Measurements from ENCODE around the gene IL25.

The IL25 gene

GRCh38 chr14:23378612-23379220 lies 6.1 kb downstream of the IL25 start:
- no peak overlapping the region for H3K4me3 ChIP-seq (ENCODE audit: low read depth, low read length)
- TF ChIP-seq, protein P1, sequence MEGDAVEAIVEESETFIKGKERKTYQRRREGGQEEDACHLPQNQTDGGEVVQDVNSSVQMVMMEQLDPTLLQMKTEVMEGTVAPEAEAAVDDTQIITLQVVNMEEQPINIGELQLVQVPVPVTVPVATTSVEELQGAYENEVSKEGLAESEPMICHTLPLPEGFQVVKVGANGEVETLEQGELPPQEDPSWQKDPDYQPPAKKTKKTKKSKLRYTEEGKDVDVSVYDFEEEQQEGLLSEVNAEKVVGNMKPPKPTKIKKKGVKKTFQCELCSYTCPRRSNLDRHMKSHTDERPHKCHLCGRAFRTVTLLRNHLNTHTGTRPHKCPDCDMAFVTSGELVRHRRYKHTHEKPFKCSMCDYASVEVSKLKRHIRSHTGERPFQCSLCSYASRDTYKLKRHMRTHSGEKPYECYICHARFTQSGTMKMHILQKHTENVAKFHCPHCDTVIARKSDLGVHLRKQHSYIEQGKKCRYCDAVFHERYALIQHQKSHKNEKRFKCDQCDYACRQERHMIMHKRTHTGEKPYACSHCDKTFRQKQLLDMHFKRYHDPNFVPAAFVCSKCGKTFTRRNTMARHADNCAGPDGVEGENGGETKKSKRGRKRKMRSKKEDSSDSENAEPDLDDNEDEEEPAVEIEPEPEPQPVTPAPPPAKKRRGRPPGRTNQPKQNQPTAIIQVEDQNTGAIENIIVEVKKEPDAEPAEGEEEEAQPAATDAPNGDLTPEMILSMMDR (IDR thresholded peaks at IDR 0.05; ENCODE audit: low read depth, low read length, missing control alignments): no peak
- DNase-seq (ENCODE audit: low read depth): no peak
- in situ Hi-C loops (cut with HindIII; ENCODE audit: low sequenced_read_pairs): no loop called here

DNA sequence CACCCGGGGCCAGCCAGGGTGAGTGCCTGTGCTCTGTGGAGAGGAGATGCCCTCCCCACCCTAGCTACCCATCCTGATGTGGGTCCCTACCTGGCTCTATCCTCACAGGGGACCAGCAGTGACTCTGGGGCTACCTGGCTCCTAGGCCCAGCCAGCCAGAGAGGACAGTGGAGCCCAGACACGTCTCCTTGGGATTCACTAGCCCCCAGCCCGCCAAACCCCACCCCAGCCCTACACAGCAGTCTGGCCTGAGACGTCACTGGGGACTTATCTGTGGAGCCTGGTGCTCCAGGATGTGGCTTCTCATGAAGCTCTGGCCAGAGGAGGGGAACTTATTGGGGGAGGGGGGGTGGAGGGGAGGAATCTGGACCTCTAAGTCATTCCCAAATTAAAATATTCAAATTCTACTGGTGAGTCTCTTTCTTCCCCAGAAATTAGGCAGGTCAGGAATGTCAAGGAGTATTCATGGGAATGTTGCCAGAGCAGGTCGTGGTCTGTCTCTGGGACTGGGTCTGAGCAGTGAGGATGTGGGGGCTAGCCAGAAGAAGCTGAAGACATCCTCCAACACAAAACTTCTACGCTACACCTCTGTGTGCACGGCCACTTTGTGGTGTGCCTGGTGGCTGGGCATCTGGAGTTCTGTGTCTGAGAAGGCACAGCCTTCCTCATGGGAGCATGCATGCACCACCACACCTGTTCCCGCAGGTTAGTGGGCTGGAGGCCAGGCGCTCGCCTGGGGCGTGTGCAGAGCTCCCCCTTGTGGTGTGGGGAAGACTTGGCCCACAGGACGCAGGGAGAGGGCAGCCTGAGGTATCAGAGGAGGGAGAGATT lies 7.0 kb downstream of the IL25 start:
- TF ChIP-seq, protein P1 (IDR thresholded peaks at IDR 0.05; ENCODE audit: low read depth, low read length, missing control alignments): peak; percentile 86
- H3K4me3 ChIP-seq (ENCODE audit: low read depth, low read length): no peak overlapping the region
- DNase-seq (ENCODE audit: low read depth): no peak
- in situ Hi-C loops (cut with HindIII; ENCODE audit: low sequenced_read_pairs): no loop called here

- TF ChIP-seq, protein P1 (IDR thresholded peaks at IDR 0.05; ENCODE audit: low read depth, low read length, missing control alignments): no peak
- DNase-seq (ENCODE audit: low read depth): no peak
- H3K4me3 ChIP-seq (ENCODE audit: low read depth, low read length): no peak overlapping the region
- in situ Hi-C loops (cut with HindIII; ENCODE audit: low sequenced_read_pairs): no loop called here
Measured at GRCh38 chr14:23380197-23380914, 7.7 kb downstream of the IL25 start.

DNA sequence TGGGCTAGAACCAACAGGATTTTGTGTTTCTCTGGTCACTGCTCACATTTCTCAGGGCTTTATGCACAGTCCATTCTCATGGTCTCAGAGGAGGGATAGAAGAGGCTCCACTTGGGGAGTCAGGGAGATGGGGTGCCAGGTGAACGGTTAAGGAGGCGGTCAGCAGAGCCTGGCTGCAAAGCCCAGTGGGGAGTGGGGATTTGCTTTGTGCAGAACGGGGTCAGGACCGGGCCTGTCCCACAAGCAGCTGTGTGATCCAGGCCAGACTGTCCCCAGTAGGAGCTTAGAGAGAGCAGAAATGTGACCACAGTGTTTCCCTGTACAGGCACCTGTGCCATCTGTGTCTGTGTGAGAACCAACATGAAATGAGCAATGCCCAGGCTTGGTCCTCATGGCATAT lies 8.4 kb downstream of the IL25 start:
- H3K4me3 ChIP-seq (ENCODE audit: low read depth, low read length): no peak overlapping the region
- TF ChIP-seq, protein P1 (IDR thresholded peaks at IDR 0.05; ENCODE audit: low read depth, low read length, missing control alignments): no peak
- no peak for DNase-seq (ENCODE audit: low read depth)
- in situ Hi-C loops (cut with HindIII; ENCODE audit: low sequenced_read_pairs): no loop called here

GRCh38 chr14:23381871-23382270 lies 9.3 kb downstream of the IL25 start:
- in situ Hi-C loops (cut with HindIII; ENCODE audit: low sequenced_read_pairs): no loop called here
- no peak for DNase-seq (ENCODE audit: low read depth)
- H3K4me3 ChIP-seq (ENCODE audit: low read depth, low read length): no peak overlapping the region
- TF ChIP-seq, protein P1 (IDR thresholded peaks at IDR 0.05; ENCODE audit: low read depth, low read length, missing control alignments): no peak

GRCh38 chr14:23382276-23382675 lies 9.7 kb downstream of the IL25 start:
- no peak for DNase-seq (ENCODE audit: low read depth)
- in situ Hi-C loops (cut with HindIII; ENCODE audit: low sequenced_read_pairs): no loop called here

More at GRCh38 chr14:23382276-23382675, 9.7 kb downstream of the IL25 start:
- TF ChIP-seq, protein P1 (IDR thresholded peaks at IDR 0.05; ENCODE audit: low read depth, low read length, missing control alignments): no peak
- H3K4me3 ChIP-seq (ENCODE audit: low read depth, low read length): no peak overlapping the region
